H1 (cell line): ENCODE results near the gene GARNL3. TPM values are rescaled to one million over a fixed set of nuclear protein-coding genes. Genes with fewer than 3 reads are reported as not detected.

Experiments used
- CTCF ChIA-PET: fragments of 300-600 bp; sonication (Branson Sonifier 250); formaldehyde crosslinking; loops from one replicate; lab custom pipeline; 2021; ENCODE audit not compliant: partially characterized antibody; lab: Charles Lee
- POLR2A ChIA-PET: fragments of 300-600 bp; sonication (Branson Sonifier 250); formaldehyde crosslinking; loops from one replicate; lab custom pipeline; 2021; ENCODE audit warnings: inconsistent platforms; ENCODE audit not compliant: partially characterized antibody; lab: Charles Lee
- DNase-seq, 2 experiments: peaks; one replicate each; pipeline versions ENCODE4 v3.0.0 to v3.0.0-alpha.2; 2010 to 2022; ENCODE audit warnings: low spot score in 2 of 2, low read depth in 1 of 2, mixed read lengths in 1 of 2
- FAIRE-seq: peaks from 2 replicates; lab custom pipeline; 2011; peaks lifted over from hg19 to GRCh38; lab: Jason Lieb, UNC
- H2AFZ ChIP-seq: 2 replicates; pipeline ENCODE4 v1.8.1; 2012; ENCODE audit warnings: low read length, inconsistent platforms
- H2AK5ac ChIP-seq: 2 replicates; pipeline ENCODE4 v1.6.1; 2013; ENCODE audit warnings: low read depth, low read length
- H2BK120ac ChIP-seq: replicated peaks from 2 replicates; pipeline ENCODE3; 2013; ENCODE audit warnings: low read depth, low read length, inconsistent platforms
- H2BK12ac ChIP-seq: 2 replicates; pipeline ENCODE4 v1.6.1; 2013; ENCODE audit warnings: low read depth, low read length
- H2BK15ac ChIP-seq: 2 replicates; pipeline ENCODE4 v1.6.1; 2013; ENCODE audit warnings: low read length
- H2BK20ac ChIP-seq: 2 replicates; pipeline ENCODE4 v1.6.1; 2013; ENCODE audit warnings: low read length
- H2BK5ac ChIP-seq: 2 replicates; pipeline ENCODE4 v1.6.1; 2013; ENCODE audit warnings: low read depth, low read length
- H3K14ac ChIP-seq: 2 replicates; pipeline ENCODE4 v1.6.1; 2013; ENCODE audit warnings: inconsistent platforms; ENCODE audit not compliant: insufficient read length
- H3K18ac ChIP-seq: 2 replicates; pipeline ENCODE4 v1.6.1; 2013; ENCODE audit warnings: low read length; ENCODE audit errors: extremely low read depth
- H3K23ac ChIP-seq: 2 replicates; pipeline ENCODE4 v1.6.1; 2013; ENCODE audit warnings: inconsistent platforms; ENCODE audit not compliant: insufficient read length
- H3K23me2 ChIP-seq: 2 replicates; pipeline ENCODE4 v1.6.1; 2013; ENCODE audit warnings: low read depth, low read length
- H3K27ac ChIP-seq: 2 replicates; pipeline ENCODE4 v1.6.1; 2011; ENCODE audit warnings: low read depth, low read length, inconsistent platforms
- H3K27me3 ChIP-seq, 4 experiments: replicated peaks in 1 of 4; 1 replicate in 1 of 4; 2 replicates in 3 of 4; pipeline versions ENCODE4 v1.6.1 to v1.8.1; 2011 to 2013; ENCODE audit warnings: low read length in 3 of 4, mild to moderate bottlenecking in 3 of 4, inconsistent platforms in 2 of 4, mixed read lengths in 2 of 4, moderate library complexity in 1 of 4; ENCODE audit not compliant: control insufficient read depth in 3 of 4, insufficient read depth in 3 of 4; ENCODE audit errors: extremely low read depth in 1 of 4
- H3K36me3 ChIP-seq, 4 experiments: 2 replicates each; pipeline versions ENCODE4 v1.6.1 to v1.8.1; 2011 to 2013; ENCODE audit warnings: mild to moderate bottlenecking in 4 of 4, low read length in 3 of 4, moderate library complexity in 2 of 4, control low read depth in 1 of 4, inconsistent platforms in 1 of 4; ENCODE audit not compliant: insufficient read depth in 4 of 4, control insufficient read depth in 2 of 4
- H3K4ac ChIP-seq: replicated peaks from 2 replicates; pipeline ENCODE3; 2013; ENCODE audit warnings: low read length, low read depth, mixed read lengths, inconsistent platforms; ENCODE audit not compliant: insufficient read length
- H3K4me1 ChIP-seq, 4 experiments: replicated peaks in 1 of 4; 1 replicate in 1 of 4; 2 replicates in 3 of 4; pipeline versions ENCODE4 v1.6.1 to v1.8.1; 2011 to 2013; ENCODE audit warnings: low read length in 3 of 4, inconsistent platforms in 2 of 4, mixed read lengths in 1 of 4; ENCODE audit not compliant: insufficient read depth in 4 of 4, control insufficient read depth in 3 of 4
- H3K4me2 ChIP-seq, 2 experiments: 2 replicates each; pipeline versions ENCODE4 v1.6.1 to v1.8.1; 2011 to 2013; ENCODE audit warnings: low read depth in 2 of 2, low read length in 2 of 2, control low read depth in 1 of 2, inconsistent platforms in 1 of 2, mild to moderate bottlenecking in 1 of 2; ENCODE audit not compliant: insufficient read depth in 1 of 2
- H3K4me3 ChIP-seq, 4 experiments: fragments of 200-600, 300-600 bp in 1 of 4; sonication (generic), shearing (Covaris generic), sonication (Bioruptor Twin) in 1 of 4; 2 replicates each; pipeline versions ENCODE4 v1.5.1 to v1.8.1; 2011 to 2016; ENCODE audit warnings: low read length in 4 of 4, low read depth in 3 of 4, control low read depth in 2 of 4, inconsistent platforms in 2 of 4, mild to moderate bottlenecking in 2 of 4, mixed read lengths in 1 of 4, moderate library complexity in 1 of 4; ENCODE audit not compliant: insufficient read depth in 2 of 4; ENCODE audit errors: extremely low read depth in 1 of 4
- H3K56ac ChIP-seq: replicated peaks from 2 replicates; pipeline ENCODE3; 2013; ENCODE audit warnings: low read depth, mild to moderate bottlenecking, mixed read lengths, low read length, inconsistent platforms; ENCODE audit not compliant: insufficient read length
- H3K79me1 ChIP-seq: 2 replicates; pipeline ENCODE4 v1.6.1; 2013; ENCODE audit warnings: low read depth, low read length, control low read depth
- H3K79me2 ChIP-seq, 2 experiments: 2 replicates each; pipeline versions ENCODE4 v1.6.1 to v1.8.1; 2012 to 2013; ENCODE audit warnings: low read length in 2 of 2, mild to moderate bottlenecking in 2 of 2, inconsistent platforms in 1 of 2; ENCODE audit not compliant: insufficient read depth in 2 of 2, control insufficient read depth in 1 of 2
- H3K9ac ChIP-seq, 4 experiments: replicated peaks in 1 of 4; 1 replicate in 1 of 4; 2 replicates in 3 of 4; pipeline versions ENCODE4 v1.6.1 to v1.8.1; 2011 to 2013; ENCODE audit warnings: low read depth in 3 of 4, low read length in 3 of 4, control low read depth in 2 of 4, mild to moderate bottlenecking in 2 of 4, moderate library complexity in 2 of 4, inconsistent platforms in 1 of 4; ENCODE audit errors: extremely low read depth in 1 of 4
- H3K9me3 ChIP-seq, 2 experiments: 2 replicates each; pipeline versions ENCODE4 v1.6.1 to v1.8.1; 2012 to 2013; ENCODE audit warnings: mild to moderate bottlenecking in 2 of 2, moderate library complexity in 2 of 2, control low read depth in 1 of 2, inconsistent platforms in 1 of 2, low read depth in 1 of 2, low read length in 1 of 2, mixed read lengths in 1 of 2; ENCODE audit not compliant: insufficient read depth in 2 of 2
- H4K20me1 ChIP-seq, 2 experiments: replicated peaks in 1 of 2; 2 replicates each; pipeline versions ENCODE3 to v1.8.1; 2011 to 2013; ENCODE audit warnings: inconsistent platforms in 2 of 2, low read length in 2 of 2, mild to moderate bottlenecking in 1 of 2; ENCODE audit not compliant: insufficient read depth in 2 of 2, control insufficient read depth in 1 of 2
- H4K5ac ChIP-seq: 2 replicates; pipeline ENCODE4 v1.6.1; 2013; ENCODE audit warnings: low read length, low read depth, mixed read lengths, inconsistent platforms; ENCODE audit not compliant: insufficient read length
- H4K8ac ChIP-seq: 2 replicates; pipeline ENCODE4 v1.8.0; 2013; ENCODE audit warnings: mild to moderate bottlenecking, moderate library complexity, low read length, inconsistent platforms; ENCODE audit not compliant: insufficient read depth; ENCODE audit errors: extremely low read depth
- H4K91ac ChIP-seq: replicated peaks from 2 replicates; pipeline ENCODE3; 2013; ENCODE audit warnings: low read length, mixed read lengths, inconsistent platforms; ENCODE audit not compliant: insufficient read length
- WGBS, 2 experiments: shearing (Covaris generic) in 1 of 2; methylation state at CpG; one replicate each; pipeline versions ENCODE4 v1.1.6 to v1.1.7; 2013 to 2015; ENCODE audit warnings: low lambda C conversion rate in 2 of 2, mixed read lengths in 2 of 2, inconsistent platforms in 1 of 2, low coverage in 1 of 2, missing lambda C conversion rate in 1 of 2; ENCODE audit not compliant: insufficient replicate concordance in 2 of 2, insufficient coverage in 1 of 2, insufficient read length in 1 of 2; ENCODE audit errors: extremely low coverage in 1 of 2, missing lambda C conversion rate in 1 of 2; 5-methylcytosine and 5-hydroxymethylcytosine counted together
- polyA plus RNA-seq, 7 experiments: library from polyadenylated mRNA; depleted of rRNA in 3 of 7; stranded (reverse) in 5 of 7; unstranded in 2 of 7; fragments of >200 nt in 5 of 7; fragments of 200-250 nt in 2 of 7; gene quantifications; 1 replicate in 5 of 7; 2 replicates in 1 of 7; 4 replicates in 1 of 7; pipeline versions ENCODE4 v1.2.1 to v1.2.3, GENCODE V29; 2011 to 2013; ENCODE audit warnings: missing spikeins in 2 of 7, mixed read lengths in 2 of 7
- total RNA-seq: library from RNA; stranded (reverse); fragmentation: NEBNext Ultra II Directional; extraction: Animal tissue kit (Norgen Biotek cat#: 25700); gene quantifications from 2 replicates; pipeline ENCODE4 v1.2.1, GENCODE V29; 2021

Gene GARNL3
- total and polyA plus RNA-seq, 2 of the 8 experiments (the other 6 are each of a cell fraction or from before 2014, with no cell fraction given): 6.5 to 18.3 TPM

DNA sequence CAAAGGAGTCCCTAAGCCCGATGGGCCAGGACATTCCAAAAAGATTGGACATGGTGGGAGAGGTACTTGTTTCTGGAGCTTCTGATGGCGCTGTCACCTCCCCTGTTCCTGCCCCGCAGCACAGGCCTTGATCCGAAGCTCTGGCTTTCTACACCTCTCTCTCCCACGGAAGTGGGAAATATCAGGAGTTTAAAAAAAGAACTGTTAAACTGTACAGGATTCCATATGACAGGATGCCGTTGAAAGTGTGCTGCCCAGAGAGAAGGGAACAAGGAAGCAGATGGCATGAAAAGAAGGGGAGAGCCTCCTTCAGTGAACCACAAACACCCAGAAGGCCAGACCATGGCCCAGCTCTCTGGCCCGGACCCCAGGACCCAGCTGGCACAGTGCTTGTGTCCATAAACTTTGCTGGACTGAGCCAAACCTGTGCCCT lies 105.6 kb downstream of the GARNL3 start:
- peak in 1 of 2 experiments; percentile 39 for DNase-seq
- 88% methylated on average over 7 of the region's 7 CpGs; no CpG with 5 or more reads in 1 of the 2 experiments for WGBS, 2 experiments

More for the DNA sequence above, 105.6 kb downstream of the GARNL3 start:
- no peak overlapping the region for H3K27ac ChIP-seq
- H3K56ac ChIP-seq: no peak overlapping the region
- no peak for FAIRE-seq
- H3K9me3 ChIP-seq: no peaks in the 10 kb centered on the region
- no peak overlapping the region for H4K8ac ChIP-seq
- POLR2A ChIA-PET: interaction anchor here (0.7 to 3.3 kb wide), 6 partner anchors 11 to 18 kb away, joined by 3 to 11 read pairs (median 4); no protein-coding TSS in a partner anchor
- H3K4me1 ChIP-seq: peaks cover 0 to 8% (median 1%) of the 10 kb centered on the region in 4 experiments; a peak in 4 of 7 replicates
- no peaks in the 10 kb centered on the region for H3K79me1 ChIP-seq
- no peak overlapping the region for H2BK12ac ChIP-seq
- no peaks in the 10 kb centered on the region for H3K79me2 ChIP-seq
- H2BK120ac ChIP-seq: no peak overlapping the region
- no peaks in the 10 kb centered on the region for H3K27me3 ChIP-seq
- H4K5ac ChIP-seq: no peak overlapping the region
- H2BK15ac ChIP-seq: no peak overlapping the region
- H4K20me1 ChIP-seq: no peaks in the 10 kb centered on the region
- CTCF ChIA-PET: interaction anchor here (0.8 to 4.8 kb wide), 9 partner anchors 10 to 58 kb away, joined by 3 to 33 read pairs (median 3); no protein-coding TSS in a partner anchor
- no peak overlapping the region for H4K91ac ChIP-seq
- H3K9ac ChIP-seq: no peak overlapping the region
- no peak overlapping the region for H3K4me2 ChIP-seq
- H3K23me2 ChIP-seq: no peaks in the 10 kb centered on the region
- no peak overlapping the region for H2BK5ac ChIP-seq
- no peak overlapping the region for H3K4me3 ChIP-seq
- no peak overlapping the region for H3K23ac ChIP-seq
- H2BK20ac ChIP-seq: no peak overlapping the region
- H3K36me3 ChIP-seq: no peaks in the 10 kb centered on the region
- no peak overlapping the region for H3K14ac ChIP-seq
- no peak overlapping the region for H3K4ac ChIP-seq
- no peak overlapping the region for H2AFZ ChIP-seq
- no peak overlapping the region for H2AK5ac ChIP-seq
- no peak overlapping the region for H3K18ac ChIP-seq
